Gastrocnemius medialis (tissue), 4 donors: ENCODE results near the gene TUBAL3. TPM values are rescaled to one million over a fixed set of nuclear protein-coding genes. Genes with fewer than 3 reads are reported as not detected.

Source experiments
- ATAC-seq, 2 donors: fragments of 150-250 bp; one replicate each; pipeline ENCODE4 v1.9.1; 2016
- DNase-seq, 2 donors: peaks; one replicate each; pipeline ENCODE4 v3.0.0-alpha.2; 2019
- H3K27ac ChIP-seq, 4 donors: fragments of 200-600 bp; sonication (generic); 1 replicate in 1 of 4; 2 replicates in 3 of 4; pipeline ENCODE4 v1.5.1; 2016 to 2018; ENCODE audit warnings: mild to moderate bottlenecking in 2 of 4, moderate library complexity in 1 of 4
- H3K27me3 ChIP-seq, 3 donors: fragments of 200-600 bp; sonication (generic) in 2 of 3; 1 replicate in 1 of 3; 2 replicates in 2 of 3; pipeline versions ENCODE4 v1.5.1 to v1.6.0; 2016 to 2019; ENCODE audit warnings: mild to moderate bottlenecking in 1 of 3, moderate library complexity in 1 of 3
- H3K36me3 ChIP-seq, 2 donors: fragments of 200-600 bp; sonication (generic) in 1 of 2; one replicate each; pipeline ENCODE4 v1.5.1; 2017 to 2018
- H3K4me1 ChIP-seq, 2 donors: fragments of 200-600 bp; sonication (generic) in 1 of 2; one replicate each; pipeline ENCODE4 v1.5.1; 2016 to 2017; ENCODE audit warnings: mild to moderate bottlenecking in 2 of 2
- H3K4me3 ChIP-seq, 4 donors: fragments of 200-600 bp; sonication (generic) in 3 of 4; 1 replicate in 1 of 4; 2 replicates in 3 of 4; pipeline ENCODE4 v1.5.1; 2016 to 2019; ENCODE audit warnings: mild to moderate bottlenecking in 2 of 4
- H3K9me3 ChIP-seq, 3 donors: fragments of 200-600 bp; sonication (generic) in 2 of 3; 1 replicate in 1 of 3; 2 replicates in 2 of 3; pipeline ENCODE4 v1.5.1; 2016 to 2019
- CTCF ChIP-seq, 5 experiments: fragments of 450-650 bp in 3 of 5; fragments of 200-600 bp in 2 of 5; sonication (generic) in 2 of 5; IDR thresholded peaks in 4 of 5; conservative IDR thresholded peaks in 1 of 5; 1 replicate in 4 of 5; 2 replicates in 1 of 5; pipeline ENCODE4 v1.5.1; 2016 to 2019; ENCODE audit warnings: antibody characterized with exemption in 5 of 5, mild to moderate bottlenecking in 3 of 5, moderate library complexity in 3 of 5
- POLR2A ChIP-seq, 2 donors: fragments of 450-650 bp; IDR thresholded peaks; one replicate each; pipeline ENCODE4 v1.6.1; 2017; ENCODE audit warnings: antibody characterized with exemption in 2 of 2, mild to moderate bottlenecking in 2 of 2, moderate library complexity in 2 of 2
- in situ Hi-C, 4 donors: fragments of 200-750 bp; cut with MboI; loops; one replicate each; pipeline versions ENCODE4 v1.15.0 to v1.8.0; 2017; ENCODE audit warnings: low sequenced_read_pairs in 4 of 4
- intact Hi-C: fragments of 100-400 bp; cut with DNase I; formaldehyde crosslinking; loops from one replicate; pipeline ENCODE4 v1.15.1; 2023; ENCODE audit warnings: low total_unique reads
- total RNA-seq, 4 donors: library from RNA; depleted of rRNA; stranded (reverse); fragments of >200 nt; gene quantifications; one replicate each; pipeline versions ENCODE4 v1.1.0 to v1.2.3, GENCODE V29; 2016

Gene TUBAL3
- total RNA-seq, 4 donors from 2014 or later: 0.18 TPM; not detected in 3

GRCh38 chr10:5442065-5442989, 37.7 kb upstream of the TUBAL3 start:
- DNase-seq (no peak), ATAC-seq (peak; percentile 33 to 35)
- TF ChIP-seq POLR2A (IDR thresholded peaks at IDR 0.05) (no peak), CTCF (IDR thresholded peaks at IDR 0.05 in 4 of 5, conservative IDR thresholded peaks at IDR 0.05 in 1 of 5) (peak; percentile 46 to 86 (median 78))
- H3K27me3 ChIP-seq: no peaks in the 10 kb centered on the region
- intact Hi-C loops (loop anchor here (1.0 to 10.0 kb wide), 3 partner anchors 92 to 430 kb away; no protein-coding TSS in a partner anchor), in situ Hi-C loops (loop anchor here (5.0 to 25.0 kb wide), 3 partner anchors 180 to 432 kb away; no protein-coding TSS in a partner anchor)
- no peaks in the 10 kb centered on the region for H3K36me3 ChIP-seq
- peaks cover 13 to 14% of the 10 kb centered on the region in 2 donors for H3K4me1 ChIP-seq
- no peak overlapping the region for H3K4me3 ChIP-seq
- no peaks in the 10 kb centered on the region for H3K9me3 ChIP-seq
- no peak overlapping the region for H3K27ac ChIP-seq

- H3K9me3 ChIP-seq: no peaks in the 10 kb centered on the region
- in situ Hi-C loops (loop anchor here (5.0 to 25.0 kb wide), 3 partner anchors 181 to 434 kb away; no protein-coding TSS in a partner anchor), intact Hi-C loops (loop anchor here (5.0 to 10.0 kb wide), 2 partner anchors 94 to 431 kb away; no protein-coding TSS in a partner anchor)
- H3K36me3 ChIP-seq: no peaks in the 10 kb centered on the region
- H3K4me3 ChIP-seq: no peak overlapping the region
- H3K27me3 ChIP-seq: no peaks in the 10 kb centered on the region
- no peak for TF ChIP-seq POLR2A (IDR thresholded peaks at IDR 0.05)
- no peak for TF ChIP-seq CTCF (IDR thresholded peaks at IDR 0.05 in 4 of 5, conservative IDR thresholded peaks at IDR 0.05 in 1 of 5)
- DNase-seq (no peak), ATAC-seq (no peak)
- H3K4me1 ChIP-seq: peaks cover 13 to 19% of the 10 kb centered on the region in 2 donors
- H3K27ac ChIP-seq: no peak overlapping the region
Observed at GRCh38 chr10:5441106-5441505, 36.5 kb upstream of the TUBAL3 start.

GRCh38 chr10:5440206-5440605, 35.6 kb upstream of the TUBAL3 start:
- Histone ChIP-seq H3K9me3 (no peaks in the 10 kb centered on the region), H3K4me1 (peaks cover 7 to 10% of the 10 kb centered on the region in 2 donors), H3K36me3 (no peaks in the 10 kb centered on the region), H3K27me3 (no peaks in the 10 kb centered on the region), H3K27ac (no peak overlapping the region), H3K4me3 (no peak overlapping the region)
- in situ Hi-C loops: loop anchor here (5.0 to 25.0 kb wide), 3 partner anchors 182 to 435 kb away; no protein-coding TSS in a partner anchor
- ATAC-seq (no peak), DNase-seq (no peak)
- TF ChIP-seq POLR2A (IDR thresholded peaks at IDR 0.05): no peak
- TF ChIP-seq CTCF (IDR thresholded peaks at IDR 0.05 in 4 of 5, conservative IDR thresholded peaks at IDR 0.05 in 1 of 5): no peak
- intact Hi-C loops: loop anchor here (5.0 to 10.0 kb wide), 2 partner anchors 95 to 432 kb away; no protein-coding TSS in a partner anchor

GRCh38 chr10:5435328-5435727, 30.7 kb upstream of the TUBAL3 start:
- TF ChIP-seq CTCF (IDR thresholded peaks at IDR 0.05 in 4 of 5, conservative IDR thresholded peaks at IDR 0.05 in 1 of 5) (no peak), POLR2A (IDR thresholded peaks at IDR 0.05) (no peak)
- H3K4me1 ChIP-seq: peaks cover 12 to 21% of the 10 kb centered on the region in 2 donors
- DNase-seq (no peak), ATAC-seq (no peak)
- H3K27ac ChIP-seq: peak overlapping the region in 1 of 4 donors; percentile 26
- intact Hi-C loops: loop anchor here (2.0 kb wide), 1 partner anchor 585 kb away; no protein-coding TSS in a partner anchor
- peaks cover 0 to 9% of the 10 kb centered on the region in 2 donors for H3K36me3 ChIP-seq
- no peak overlapping the region for H3K4me3 ChIP-seq
- H3K27me3 ChIP-seq: no peaks in the 10 kb centered on the region
- in situ Hi-C loops: loop anchor here in 2 of 4 donors (10.0 to 25.0 kb wide), 2 partner anchors 427 to 591 kb away; no protein-coding TSS in a partner anchor
- no peaks in the 10 kb centered on the region for H3K9me3 ChIP-seq
